Measurements from ENCODE around the gene NUBPL. TPM values are rescaled to one million over a fixed set of nuclear protein-coding genes. Genes with fewer than 3 reads are reported as not detected.

The NUBPL gene
- total and polyA plus RNA-seq, 2 experiments from 2014 or later = 22.9 to 30.8 TPM

- peak in 1 of 2 donors; percentile 19 for DNase-seq (ENCODE audit: low read depth in 1 of 2, low spot score in 1 of 2)
- Histone ChIP-seq H3K4me3 (no peak overlapping the region), H3K27ac (no peak overlapping the region), H3K36me3 (peaks cover 5% of the 10 kb centered on the region), H3K9me3 (ENCODE audit: low read depth) (no peaks in the 10 kb centered on the region), H3K4me1 (ENCODE audit: low read depth) (peaks cover 7% of the 10 kb centered on the region), H3K27me3 (no peaks in the 10 kb centered on the region)
- TF ChIP-seq CTCF (IDR thresholded peaks at IDR 0.05; ENCODE audit: low read depth, low read length) = no peak
Measured at GRCh38 chr14:31566456-31566855, 5.3 kb downstream of the NUBPL start.

GRCh38 chr14:31567655-31568054 is 6.5 kb downstream of the NUBPL start:
- Histone ChIP-seq H3K36me3 (peaks cover 5% of the 10 kb centered on the region), H3K9me3 (ENCODE audit: low read depth) (no peaks in the 10 kb centered on the region), H3K27me3 (no peaks in the 10 kb centered on the region), H3K4me3 (no peak overlapping the region), H3K4me1 (ENCODE audit: low read depth) (no peaks in the 10 kb centered on the region), H3K27ac (no peak overlapping the region)
- TF ChIP-seq CTCF (IDR thresholded peaks at IDR 0.05; ENCODE audit: low read depth, low read length) = no peak
- DNase-seq (ENCODE audit: low read depth in 1 of 2, low spot score in 1 of 2) = no peak

- H3K4me3 ChIP-seq = no peak overlapping the region
- no peak for TF ChIP-seq CTCF (IDR thresholded peaks at IDR 0.05; ENCODE audit: low read depth, low read length)
- peak in 1 of 2 donors; percentile 52 for DNase-seq (ENCODE audit: low read depth in 1 of 2, low spot score in 1 of 2)
- no peak overlapping the region for H3K27ac ChIP-seq
- no peaks in the 10 kb centered on the region for H3K9me3 ChIP-seq (ENCODE audit: low read depth)
- H3K36me3 ChIP-seq = peaks cover 5% of the 10 kb centered on the region
- no peaks in the 10 kb centered on the region for H3K27me3 ChIP-seq
- no peaks in the 10 kb centered on the region for H3K4me1 ChIP-seq (ENCODE audit: low read depth)
Measured at GRCh38 chr14:31568161-31568560, 7.0 kb downstream of the NUBPL start.

GRCh38 chr14:31568671-31569070 is 7.5 kb downstream of the NUBPL start:
- peaks cover 5% of the 10 kb centered on the region for H3K36me3 ChIP-seq
- H3K4me1 ChIP-seq (ENCODE audit: low read depth) = no peaks in the 10 kb centered on the region
- H3K4me3 ChIP-seq = no peak overlapping the region
- H3K27me3 ChIP-seq = no peaks in the 10 kb centered on the region
- H3K9me3 ChIP-seq (ENCODE audit: low read depth) = no peaks in the 10 kb centered on the region
- no peak for TF ChIP-seq CTCF (IDR thresholded peaks at IDR 0.05; ENCODE audit: low read depth, low read length)
- DNase-seq (ENCODE audit: low read depth in 1 of 2, low spot score in 1 of 2) = peak in 1 of 2 donors; percentile 78
- no peak overlapping the region for H3K27ac ChIP-seq

GRCh38 chr14:31572955-31573354 is 11.8 kb downstream of the NUBPL start:
- Histone ChIP-seq H3K27ac (no peak overlapping the region), H3K36me3 (no peaks in the 10 kb centered on the region), H3K4me1 (ENCODE audit: low read depth) (no peaks in the 10 kb centered on the region), H3K4me3 (no peak overlapping the region), H3K9me3 (ENCODE audit: low read depth) (no peaks in the 10 kb centered on the region), H3K27me3 (no peaks in the 10 kb centered on the region)
- no peak for TF ChIP-seq CTCF (IDR thresholded peaks at IDR 0.05; ENCODE audit: low read depth, low read length)
- DNase-seq (ENCODE audit: low read depth in 1 of 2, low spot score in 1 of 2) = no peak

- Histone ChIP-seq H3K36me3 (no peaks in the 10 kb centered on the region), H3K9me3 (ENCODE audit: low read depth) (no peaks in the 10 kb centered on the region), H3K4me1 (ENCODE audit: low read depth) (peaks cover 15% of the 10 kb centered on the region), H3K27me3 (no peaks in the 10 kb centered on the region), H3K27ac (no peak overlapping the region), H3K4me3 (no peak overlapping the region)
- no peak for TF ChIP-seq CTCF (IDR thresholded peaks at IDR 0.05; ENCODE audit: low read depth, low read length)
- DNase-seq (ENCODE audit: low read depth in 1 of 2, low spot score in 1 of 2) = no peak
Measured at GRCh38 chr14:31576949-31577348, 15.7 kb downstream of the NUBPL start.
